OCI-LY3 (cell line): Measurements from ENCODE around the gene GLTP.

Source experiments
- H2AFZ ChIP-seq: fragments of 200-600, 300-600 bp; shearing (Covaris generic); 2 replicates; pipeline ENCODE4 v1.6.0; 2014; ENCODE audit warnings: antibody characterized with exemption, low read depth, low read length
- H3K27ac ChIP-seq: fragments of 200-600, 300-600 bp; sonication (generic); 2 replicates; pipeline ENCODE4 v1.5.1; 2014; ENCODE audit warnings: mild to moderate bottlenecking, low read length, moderate library complexity, mixed read lengths
- H3K27me3 ChIP-seq: fragments of 200-600, 300-600 bp; sonication (generic); 2 replicates; pipeline ENCODE4 v1.6.1; 2014; ENCODE audit warnings: low read depth, low read length, mixed read lengths
- H3K36me3 ChIP-seq: fragments of 200-600, 300-600 bp; sonication (generic); replicated peaks from 2 replicates; pipeline ENCODE3; 2014; ENCODE audit warnings: low read depth, low read length, mixed read lengths
- H3K4me1 ChIP-seq: fragments of 300-600, 200-600 bp; sonication (generic); 2 replicates; pipeline ENCODE4 v1.6.1; 2014; ENCODE audit warnings: low read length, mixed read lengths
- H3K4me2 ChIP-seq: fragments of 200-600, 300-600 bp; sonication (generic); 2 replicates; pipeline ENCODE4 v1.6.1; 2014; ENCODE audit warnings: low read length, mixed read lengths
- H3K4me3 ChIP-seq: fragments of 300-600, 200-600 bp; sonication (generic); 2 replicates; pipeline ENCODE4 v1.5.1; 2014; ENCODE audit warnings: antibody characterized with exemption, mild to moderate bottlenecking, low read length, moderate library complexity
- H3K79me2 ChIP-seq: fragments of 300-600, 200-600 bp; shearing (Covaris generic); 2 replicates; pipeline ENCODE4 v1.6.1; 2014; ENCODE audit warnings: mild to moderate bottlenecking, low read length, mixed read lengths
- H3K9ac ChIP-seq: fragments of 300-600, 200-600 bp; shearing (Covaris generic); 2 replicates; pipeline ENCODE4 v1.6.0; 2014; ENCODE audit warnings: mild to moderate bottlenecking, low read length, moderate library complexity
- H3K9me3 ChIP-seq: fragments of 200-600, 300-600 bp; shearing (Covaris generic); 2 replicates; pipeline ENCODE4 v1.6.1; 2014; ENCODE audit warnings: low read length, mixed read lengths; ENCODE audit not compliant: insufficient read depth
- H4K20me1 ChIP-seq: fragments of 200-600, 300-600 bp; sonication (generic); 2 replicates; pipeline ENCODE4 v1.6.1; 2016; ENCODE audit warnings: low read length, mixed read lengths; ENCODE audit not compliant: insufficient read depth
- CTCF ChIP-seq: fragments of 200-600, 300-600 bp; sonication (generic); IDR thresholded peaks from 2 replicates; pipeline ENCODE4 v1.5.1; 2014; ENCODE audit warnings: antibody characterized with exemption, low read length, low read depth
- EZH2phosphoT487 ChIP-seq: fragments of 200-600 bp; shearing (Covaris generic); IDR thresholded peaks from 2 replicates; pipeline ENCODE4 v1.6.1; 2018; ENCODE audit warnings: antibody characterized with exemption, mixed run types, low read depth

The GLTP gene

GRCh38 chr12:109818253-109818652 lies 62.1 kb downstream of the GLTP start:
- no peaks in the 10 kb centered on the region for H3K36me3 ChIP-seq
- H2AFZ ChIP-seq: no peak overlapping the region
- H3K9ac ChIP-seq: no peak overlapping the region
- H3K4me1 ChIP-seq: no peaks in the 10 kb centered on the region
- no peak overlapping the region for H3K4me3 ChIP-seq
- TF ChIP-seq EZH2phosphoT487 (no peak), CTCF (no peak)
- H3K27ac ChIP-seq: no peak overlapping the region
- peaks cover 29% of the 10 kb centered on the region for H3K27me3 ChIP-seq
- no peaks in the 10 kb centered on the region for H3K9me3 ChIP-seq
- H3K79me2 ChIP-seq: no peaks in the 10 kb centered on the region
- H4K20me1 ChIP-seq: no peaks in the 10 kb centered on the region
- H3K4me2 ChIP-seq: no peak overlapping the region

GRCh38 chr12:109817627-109818231 lies 62.6 kb downstream of the GLTP start:
- H3K9ac ChIP-seq: no peak overlapping the region
- TF ChIP-seq CTCF: no peak

GRCh38 chr12:109816870-109817269 lies 63.5 kb downstream of the GLTP start:
- no peak overlapping the region for H3K4me3 ChIP-seq
- H3K4me2 ChIP-seq: no peak overlapping the region
- no peak overlapping the region for H3K9ac ChIP-seq
- TF ChIP-seq CTCF (no peak), EZH2phosphoT487 (no peak)
- H3K9me3 ChIP-seq: no peaks in the 10 kb centered on the region
- no peaks in the 10 kb centered on the region for H4K20me1 ChIP-seq
- no peak overlapping the region for H2AFZ ChIP-seq
- no peaks in the 10 kb centered on the region for H3K36me3 ChIP-seq
- H3K27ac ChIP-seq: no peak overlapping the region
- no peaks in the 10 kb centered on the region for H3K4me1 ChIP-seq
- peaks cover 29% of the 10 kb centered on the region for H3K27me3 ChIP-seq
- H3K79me2 ChIP-seq: no peaks in the 10 kb centered on the region

More at GRCh38 chr12:109817627-109818231, 62.6 kb downstream of the GLTP start:
- Histone ChIP-seq H3K27me3 (peaks cover 29% of the 10 kb centered on the region), H3K36me3 (no peaks in the 10 kb centered on the region), H3K27ac (no peak overlapping the region), H3K4me3 (no peak overlapping the region), H3K4me1 (no peaks in the 10 kb centered on the region), H2AFZ (no peak overlapping the region), H3K4me2 (no peak overlapping the region), H3K9me3 (no peaks in the 10 kb centered on the region), H3K79me2 (no peaks in the 10 kb centered on the region), H4K20me1 (no peaks in the 10 kb centered on the region)

GRCh38 chr12:109815757-109816617 lies 64.4 kb downstream of the GLTP start:
- no peaks in the 10 kb centered on the region for H4K20me1 ChIP-seq
- H3K9ac ChIP-seq: no peak overlapping the region
- no peak overlapping the region for H3K4me2 ChIP-seq
- H3K4me1 ChIP-seq: no peaks in the 10 kb centered on the region
- peaks cover 28% of the 10 kb centered on the region for H3K27me3 ChIP-seq
- H2AFZ ChIP-seq: no peak overlapping the region
- H3K79me2 ChIP-seq: no peaks in the 10 kb centered on the region
- H3K36me3 ChIP-seq: no peaks in the 10 kb centered on the region
- no peak for TF ChIP-seq EZH2phosphoT487
- no peak overlapping the region for H3K27ac ChIP-seq
- no peak overlapping the region for H3K4me3 ChIP-seq
- H3K9me3 ChIP-seq: no peaks in the 10 kb centered on the region
